ENCODE results near the gene REV1.

DNA sequence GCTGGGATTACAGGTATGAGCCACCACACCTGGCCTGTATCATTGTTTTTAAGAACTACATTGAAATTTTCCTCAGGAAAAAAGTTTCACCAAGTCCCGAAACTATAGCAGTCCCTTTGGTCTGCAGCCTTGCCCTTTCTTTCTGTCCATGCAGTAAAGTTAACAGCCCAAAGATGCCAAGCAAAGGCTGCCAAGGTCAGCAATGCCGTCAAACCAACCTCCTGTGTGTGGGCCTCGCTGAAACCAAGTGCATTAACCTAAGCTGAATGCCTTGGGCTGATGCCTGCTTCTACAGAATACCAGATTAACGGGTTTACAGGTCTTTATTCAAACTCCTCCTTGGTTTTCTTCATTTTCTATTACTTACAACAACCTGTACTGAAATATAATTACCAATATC lies 79.5 kb downstream of the REV1 start:
- TF ChIP-seq, protein P1, sequence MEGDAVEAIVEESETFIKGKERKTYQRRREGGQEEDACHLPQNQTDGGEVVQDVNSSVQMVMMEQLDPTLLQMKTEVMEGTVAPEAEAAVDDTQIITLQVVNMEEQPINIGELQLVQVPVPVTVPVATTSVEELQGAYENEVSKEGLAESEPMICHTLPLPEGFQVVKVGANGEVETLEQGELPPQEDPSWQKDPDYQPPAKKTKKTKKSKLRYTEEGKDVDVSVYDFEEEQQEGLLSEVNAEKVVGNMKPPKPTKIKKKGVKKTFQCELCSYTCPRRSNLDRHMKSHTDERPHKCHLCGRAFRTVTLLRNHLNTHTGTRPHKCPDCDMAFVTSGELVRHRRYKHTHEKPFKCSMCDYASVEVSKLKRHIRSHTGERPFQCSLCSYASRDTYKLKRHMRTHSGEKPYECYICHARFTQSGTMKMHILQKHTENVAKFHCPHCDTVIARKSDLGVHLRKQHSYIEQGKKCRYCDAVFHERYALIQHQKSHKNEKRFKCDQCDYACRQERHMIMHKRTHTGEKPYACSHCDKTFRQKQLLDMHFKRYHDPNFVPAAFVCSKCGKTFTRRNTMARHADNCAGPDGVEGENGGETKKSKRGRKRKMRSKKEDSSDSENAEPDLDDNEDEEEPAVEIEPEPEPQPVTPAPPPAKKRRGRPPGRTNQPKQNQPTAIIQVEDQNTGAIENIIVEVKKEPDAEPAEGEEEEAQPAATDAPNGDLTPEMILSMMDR (conservative IDR thresholded peaks at IDR 0.05; ENCODE audit: low read depth in 2 of 2) = no peak
- TF ChIP-seq POLR2AphosphoS5 (IDR thresholded peaks at IDR 0.05; ENCODE audit: low read depth) = no peak
- no peak for TF ChIP-seq EZH2phosphoT487 (IDR thresholded peaks at IDR 0.05; ENCODE audit: unreplicated experiment)
- TF ChIP-seq, protein P2, sequence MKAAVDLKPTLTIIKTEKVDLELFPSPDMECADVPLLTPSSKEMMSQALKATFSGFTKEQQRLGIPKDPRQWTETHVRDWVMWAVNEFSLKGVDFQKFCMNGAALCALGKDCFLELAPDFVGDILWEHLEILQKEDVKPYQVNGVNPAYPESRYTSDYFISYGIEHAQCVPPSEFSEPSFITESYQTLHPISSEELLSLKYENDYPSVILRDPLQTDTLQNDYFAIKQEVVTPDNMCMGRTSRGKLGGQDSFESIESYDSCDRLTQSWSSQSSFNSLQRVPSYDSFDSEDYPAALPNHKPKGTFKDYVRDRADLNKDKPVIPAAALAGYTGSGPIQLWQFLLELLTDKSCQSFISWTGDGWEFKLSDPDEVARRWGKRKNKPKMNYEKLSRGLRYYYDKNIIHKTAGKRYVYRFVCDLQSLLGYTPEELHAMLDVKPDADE (IDR thresholded peaks at IDR 0.05) = no peak
- TF ChIP-seq ZNF331 (CRISPR knock-in tag; IDR thresholded peaks at IDR 0.05; ENCODE audit: low read depth) = no peak

All from GM23338 (cell line).